ENCODE results near the gene GNG2. TPM values are rescaled to one million over a fixed set of nuclear protein-coding genes. Genes with fewer than 3 reads are reported as not detected.

GNG2 gene
- total and polyA plus RNA-seq, 10 of the 15 experiments (the other 5 are each of a cell fraction or from before 2014, with no cell fraction given) = 31.6 to 114 (median 66.4) TPM

GRCh38 chr14:51873221-51873893, 12.9 kb downstream of the GNG2 start (continued):
- TF ChIP-seq MTA3 (IDR thresholded peaks at IDR 0.05; ENCODE audit: borderline replicate concordance, low read length) (peak; percentile 57; the same call in 1 of the 2 replicates), POLR2AphosphoS5 (IDR thresholded peaks at IDR 0.05; ENCODE audit: low read length) (no peak), TCF12 (IDR thresholded peaks at IDR 0.05; ENCODE audit: low read depth, low read length) (no peak), PRDM15 (CRISPR knock-in tag; IDR thresholded peaks at IDR 0.05) (no peak), RCOR1 (conservative IDR thresholded peaks at IDR 0.05; ENCODE audit: low read depth, low read length) (0 out of 2 replicates have a peak, but pooled peaks have one; percentile 44), MLLT1 (IDR thresholded peaks at IDR 0.05) (0 out of 2 replicates have a peak, but pooled peaks have one; percentile 27), RB1 (IDR thresholded peaks at IDR 0.05; ENCODE audit: borderline replicate concordance) (no peak), SRF (IDR thresholded peaks at IDR 0.05; ENCODE audit: low read depth in 2 of 2, low read length in 2 of 2) (no peak), ESRRA (IDR thresholded peaks at IDR 0.05; ENCODE audit: low read length) (no peak), NR2F1 (conservative IDR thresholded peaks at IDR 0.05) (peak; percentile 62), CBFB (IDR thresholded peaks at IDR 0.05; ENCODE audit: low read depth) (no peak; the same call in 1 of the 2 replicates), NR2C1 (IDR thresholded peaks at IDR 0.05) (no peak), EGR1 (IDR thresholded peaks at IDR 0.05; ENCODE audit: borderline replicate concordance in 1 of 2, low read depth in 2 of 2, low read length in 2 of 2) (peak in 1 of 2 experiments; percentile 28; a peak in 1 of 3 replicates), ZBTB4 (CRISPR knock-in tag; IDR thresholded peaks at IDR 0.05) (no peak), IKZF2 (IDR thresholded peaks at IDR 0.05) (peak; percentile 99 to 100), CBX5 (IDR thresholded peaks at IDR 0.05; ENCODE audit: low read depth) (0 out of 2 replicates have a peak, but pooled peaks have one; percentile 46), HSF1 (IDR thresholded peaks at IDR 0.05; ENCODE audit: low read depth, low read length) (no peak), SREBF1 (IDR thresholded peaks at IDR 0.05; ENCODE audit: low read length) (no peak; the same call in 1 of the 2 replicates), FOXK2 (IDR thresholded peaks at IDR 0.05) (no peak), SUZ12 (IDR thresholded peaks at IDR 0.05; ENCODE audit: unreplicated experiment) (no peak)
